GM10266 (cell line): Measurements from ENCODE around the gene ZBTB47.

Experiments
- DNase-seq: peaks from one replicate; pipeline ENCODE4 v3.0.0; 2012; ENCODE audit errors: extremely low spot score
- TF ChIP-seq, protein P1 (sequence below): IDR thresholded peaks from 2 replicates; pipeline ENCODE4 v1.5.1; 2012; ENCODE audit warnings: mild to moderate bottlenecking, low read depth; ENCODE audit not compliant: control insufficient read depth, insufficient read depth; ENCODE audit errors: missing control alignments

Gene ZBTB47

DNA sequence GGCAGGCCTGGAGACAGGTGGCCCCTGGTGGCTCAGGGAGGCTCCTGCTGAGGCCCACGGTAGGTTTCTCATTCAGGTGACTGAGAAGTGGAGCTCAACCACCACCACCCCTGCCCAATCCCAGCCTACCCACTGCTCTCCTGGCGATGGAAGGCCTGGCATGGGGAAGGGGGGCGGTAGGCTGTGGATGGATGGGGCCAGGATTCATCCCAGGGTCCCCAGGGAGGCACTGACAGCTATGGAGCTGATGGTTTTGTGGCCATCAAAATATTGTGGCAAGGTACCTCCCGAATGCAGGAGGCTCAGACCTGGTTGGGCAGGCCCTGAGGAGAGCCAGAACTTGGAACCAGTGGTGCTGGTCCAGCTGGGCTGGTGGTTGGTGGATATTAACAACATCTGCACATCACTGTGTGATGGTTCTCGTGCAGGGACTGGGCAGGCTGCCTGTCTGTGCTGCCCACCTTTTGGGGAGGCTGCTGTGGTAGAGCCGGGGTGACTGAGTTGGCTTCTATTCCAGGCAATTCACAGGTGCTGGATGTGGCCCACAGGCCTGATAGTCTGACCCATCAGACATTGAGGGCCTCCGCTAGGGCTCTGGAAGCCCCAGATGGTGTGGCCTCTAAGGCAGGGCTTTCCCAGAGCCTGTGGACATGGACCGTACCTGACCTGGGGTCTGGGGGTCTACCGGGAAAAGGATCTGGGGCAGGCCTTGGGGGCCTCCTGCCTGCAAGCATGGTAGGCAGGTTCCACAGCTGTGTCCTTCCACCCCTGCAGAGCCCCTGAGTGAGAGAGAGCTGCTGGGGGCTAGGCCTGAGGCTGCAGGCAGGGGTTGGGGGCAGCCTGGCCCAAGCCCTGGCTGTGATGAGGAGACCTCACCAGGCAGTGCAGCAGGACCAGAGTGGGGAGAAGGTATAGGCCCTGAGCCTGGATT is 3.4 kb downstream of the ZBTB47 start:
- DNase-seq = no peak
- TF ChIP-seq, protein P1, sequence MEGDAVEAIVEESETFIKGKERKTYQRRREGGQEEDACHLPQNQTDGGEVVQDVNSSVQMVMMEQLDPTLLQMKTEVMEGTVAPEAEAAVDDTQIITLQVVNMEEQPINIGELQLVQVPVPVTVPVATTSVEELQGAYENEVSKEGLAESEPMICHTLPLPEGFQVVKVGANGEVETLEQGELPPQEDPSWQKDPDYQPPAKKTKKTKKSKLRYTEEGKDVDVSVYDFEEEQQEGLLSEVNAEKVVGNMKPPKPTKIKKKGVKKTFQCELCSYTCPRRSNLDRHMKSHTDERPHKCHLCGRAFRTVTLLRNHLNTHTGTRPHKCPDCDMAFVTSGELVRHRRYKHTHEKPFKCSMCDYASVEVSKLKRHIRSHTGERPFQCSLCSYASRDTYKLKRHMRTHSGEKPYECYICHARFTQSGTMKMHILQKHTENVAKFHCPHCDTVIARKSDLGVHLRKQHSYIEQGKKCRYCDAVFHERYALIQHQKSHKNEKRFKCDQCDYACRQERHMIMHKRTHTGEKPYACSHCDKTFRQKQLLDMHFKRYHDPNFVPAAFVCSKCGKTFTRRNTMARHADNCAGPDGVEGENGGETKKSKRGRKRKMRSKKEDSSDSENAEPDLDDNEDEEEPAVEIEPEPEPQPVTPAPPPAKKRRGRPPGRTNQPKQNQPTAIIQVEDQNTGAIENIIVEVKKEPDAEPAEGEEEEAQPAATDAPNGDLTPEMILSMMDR = no peak

DNA sequence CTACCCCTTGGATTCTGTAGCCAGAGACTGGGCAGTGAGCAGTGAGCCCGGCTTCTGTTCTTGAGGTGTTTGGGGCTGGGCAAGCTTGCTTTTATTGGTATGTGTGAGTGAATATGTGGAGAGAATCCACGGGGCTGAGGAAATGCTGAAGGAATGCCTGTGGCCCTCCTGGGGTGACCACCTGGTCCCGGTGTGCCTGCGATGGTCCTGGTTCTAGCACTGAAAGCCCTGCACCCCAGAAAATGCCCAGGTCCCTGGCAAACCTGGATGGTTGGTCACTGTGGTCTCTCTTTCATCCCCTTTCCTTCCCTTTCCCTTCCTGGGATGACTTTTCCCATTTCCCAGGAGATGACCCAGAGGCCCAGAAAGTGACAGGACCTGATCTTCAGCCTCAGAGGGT is 4.2 kb downstream of the ZBTB47 start:
- no peak for DNase-seq
- TF ChIP-seq, protein P1 = no peak

DNA sequence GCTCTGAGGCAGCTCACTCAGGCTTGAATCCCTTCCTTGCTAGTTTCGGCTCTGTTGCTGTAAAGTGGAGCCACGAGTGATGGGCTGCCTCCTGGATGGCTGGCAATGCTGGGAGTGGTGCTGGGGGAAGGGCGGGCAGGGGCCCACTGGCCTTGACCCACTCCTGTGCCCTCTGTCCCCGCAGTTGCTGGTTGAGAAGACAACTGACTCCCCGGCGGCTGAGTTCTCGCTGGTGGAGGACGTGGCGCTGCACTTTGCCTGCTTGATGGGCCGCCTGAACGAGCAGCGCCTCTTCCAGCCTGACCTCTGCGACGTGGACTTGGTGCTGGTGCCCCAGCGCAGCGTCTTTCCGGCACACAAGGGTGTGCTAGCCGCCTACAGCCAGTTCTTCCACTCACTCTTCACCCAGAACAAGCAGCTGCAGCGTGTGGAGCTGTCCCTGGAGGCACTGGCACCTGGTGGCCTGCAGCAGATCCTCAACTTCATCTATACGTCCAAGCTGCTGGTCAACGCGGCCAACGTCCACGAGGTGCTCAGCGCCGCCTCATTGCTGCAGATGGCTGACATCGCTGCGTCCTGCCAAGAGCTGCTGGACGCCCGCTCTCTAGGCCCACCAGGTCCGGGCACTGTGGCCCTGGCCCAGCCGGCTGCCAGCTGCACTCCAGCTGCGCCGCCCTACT is 4.7 kb downstream of the ZBTB47 start:
- TF ChIP-seq, protein P1 = no peak
- DNase-seq = no peak

DNA sequence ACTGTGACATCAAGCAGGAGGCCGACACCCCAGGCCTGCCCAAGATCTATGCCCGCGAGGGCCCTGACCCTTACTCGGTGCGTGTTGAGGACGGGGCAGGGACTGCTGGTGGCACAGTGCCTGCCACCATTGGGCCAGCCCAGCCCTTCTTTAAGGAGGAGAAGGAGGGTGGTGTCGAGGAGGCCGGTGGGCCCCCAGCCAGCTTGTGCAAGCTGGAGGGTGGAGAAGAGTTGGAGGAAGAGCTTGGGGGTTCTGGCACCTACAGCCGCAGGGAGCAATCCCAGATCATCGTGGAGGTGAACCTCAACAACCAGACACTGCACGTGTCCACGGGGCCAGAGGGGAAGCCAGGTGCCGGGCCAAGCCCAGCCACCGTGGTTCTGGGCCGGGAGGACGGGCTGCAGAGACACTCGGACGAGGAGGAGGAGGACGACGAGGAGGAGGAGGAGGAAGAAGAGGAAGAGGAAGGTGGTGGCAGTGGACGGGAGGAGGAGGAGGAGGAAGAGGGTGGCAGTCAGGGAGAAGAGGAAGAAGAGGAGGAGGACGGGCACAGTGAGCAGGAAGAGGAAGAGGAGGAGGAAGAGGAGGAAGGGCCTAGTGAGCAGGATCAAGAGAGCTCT is 5.4 kb downstream of the ZBTB47 start:
- TF ChIP-seq, protein P1 = no peak
- no peak for DNase-seq

DNA sequence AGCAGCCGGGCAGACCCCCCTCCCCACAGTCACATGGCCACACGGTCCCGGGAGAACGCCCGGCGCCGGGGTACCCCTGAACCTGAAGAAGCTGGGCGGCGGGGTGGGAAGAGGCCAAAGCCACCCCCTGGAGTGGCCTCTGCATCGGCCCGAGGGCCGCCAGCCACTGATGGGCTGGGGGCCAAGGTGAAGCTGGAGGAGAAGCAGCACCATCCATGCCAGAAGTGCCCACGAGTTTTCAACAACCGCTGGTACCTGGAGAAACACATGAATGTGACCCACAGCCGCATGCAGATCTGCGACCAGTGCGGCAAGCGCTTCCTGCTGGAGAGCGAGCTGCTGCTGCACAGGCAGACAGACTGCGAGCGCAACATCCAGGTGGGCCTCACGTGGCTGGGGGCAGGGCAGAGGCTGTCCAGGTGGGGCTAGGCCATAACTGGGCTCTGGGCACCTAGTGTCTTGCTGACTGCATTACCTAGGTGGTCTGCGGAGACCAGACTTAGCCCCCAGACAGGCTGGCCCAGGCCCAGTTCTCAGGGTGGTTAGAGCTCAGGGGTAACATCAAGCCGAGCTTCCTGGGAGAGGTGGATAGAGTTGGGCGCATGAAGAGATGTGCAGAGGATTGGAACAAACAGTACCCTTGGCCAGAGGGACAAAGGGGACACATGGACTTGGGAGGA is 6.1 kb downstream of the ZBTB47 start:
- TF ChIP-seq, protein P1 = no peak
- DNase-seq = no peak

DNA sequence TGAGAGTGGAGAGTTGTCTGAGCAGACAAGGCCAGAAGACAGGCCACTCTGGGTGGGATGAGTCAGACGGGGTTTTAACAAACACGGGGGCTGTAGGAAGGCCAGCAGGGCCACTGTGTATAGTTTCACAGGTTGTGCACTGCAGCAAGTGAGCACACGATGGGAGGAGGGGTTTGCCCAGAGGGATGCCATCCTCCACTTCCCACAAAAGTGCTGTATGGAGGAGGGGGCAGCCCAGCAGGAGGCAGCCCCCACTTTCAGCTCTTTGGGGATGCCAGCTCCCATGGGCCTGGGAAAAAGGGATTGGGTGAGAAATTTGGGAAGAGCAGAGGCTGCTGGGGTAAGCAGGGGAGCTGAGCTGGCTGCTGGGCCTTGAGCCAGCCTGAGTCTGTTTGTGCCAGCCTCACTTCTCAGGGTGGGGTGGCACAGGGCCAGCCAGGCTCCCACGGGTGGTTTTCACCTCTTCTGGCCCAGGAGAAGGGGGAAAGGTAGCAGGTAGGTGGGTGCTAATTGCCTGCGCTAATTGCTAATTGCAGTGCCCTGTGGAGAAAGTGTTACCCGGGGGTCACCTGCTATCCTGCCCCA is 6.7 kb downstream of the ZBTB47 start:
- DNase-seq = no peak
- TF ChIP-seq, protein P1 = no peak
